Breast epithelium (tissue), 3 donors: ENCODE results near the gene SNPH.

Source experiments
- CTCF ChIP-seq, 3 donors: fragments of 450-650 bp; IDR thresholded peaks; one replicate each; pipeline ENCODE4 v1.5.1; 2016 to 2017; ENCODE audit warnings: antibody characterized with exemption in 3 of 3, mild to moderate bottlenecking in 3 of 3, moderate library complexity in 3 of 3
- POLR2A ChIP-seq: fragments of 450-650 bp; IDR thresholded peaks from one replicate; pipeline ENCODE4 v1.6.1; 2016; ENCODE audit warnings: antibody characterized with exemption, mild to moderate bottlenecking, moderate library complexity

- TF ChIP-seq CTCF (IDR thresholded peaks at IDR 0.05) = no peak
- TF ChIP-seq POLR2A = no peak
Observed at GRCh38 chr20:1310506-1311190, 44.6 kb downstream of the SNPH start.
